CD4-positive, CD25-positive, alpha-beta regulatory T cell (primary cell): ENCODE results near the gene ZFP92. TPM values are rescaled to one million over a fixed set of nuclear protein-coding genes. Genes with fewer than 3 reads are reported as not detected.
A peak's percentile ranks its signal among the peaks of the same experiment; 100 is the strongest.
"Not testable (repeated sequence)": the region's sequence is repeated elsewhere in the genome, so short reads cannot be mapped to it uniquely, and the experiment has no call there.

Source experiments
- ATAC-seq, 2 donors: fragments of 150-1000 bp; cut with Tn5 transposase; one replicate each; pipeline ENCODE4 v1.10.0; 2021; ENCODE audit warnings: low read depth in 2 of 2, moderate number of reproducible peaks in 2 of 2, moderate library complexity in 1 of 2
- DNase-seq, 3 donors: peaks; one replicate each; pipeline versions ENCODE4 v3.0.0 to v3.0.0-alpha.2; 2012 to 2022; ENCODE audit warnings: mixed read lengths in 1 of 3
- H3K27ac ChIP-seq: one replicate; pipeline ENCODE4 v1.7.0; 2013; ENCODE audit warnings: mild to moderate bottlenecking, low read length; ENCODE audit not compliant: insufficient read depth, poor library complexity, severe bottlenecking
- H3K27me3 ChIP-seq: one replicate; pipeline ENCODE4 v1.7.0; 2013; ENCODE audit warnings: low read length; ENCODE audit not compliant: control insufficient read depth, insufficient read depth
- H3K36me3 ChIP-seq: one replicate; pipeline ENCODE4 v1.7.0; 2013; ENCODE audit warnings: mild to moderate bottlenecking, low read length, moderate library complexity; ENCODE audit not compliant: control insufficient read depth, insufficient read depth
- H3K4me1 ChIP-seq: 2 replicates; pipeline ENCODE4 v1.7.0; 2013; ENCODE audit warnings: mild to moderate bottlenecking, low read length; ENCODE audit not compliant: insufficient read depth, control insufficient read depth, poor library complexity, severe bottlenecking
- H3K4me3 ChIP-seq: one replicate; pipeline ENCODE4 v1.7.0; 2013; ENCODE audit warnings: low read depth, mild to moderate bottlenecking, low read length, moderate library complexity
- H3K9me3 ChIP-seq, 2 experiments: 1 replicate in 1 of 2; 2 replicates in 1 of 2; pipeline ENCODE4 v1.7.0; 2013; ENCODE audit warnings: low read length in 2 of 2, mild to moderate bottlenecking in 1 of 2, moderate library complexity in 1 of 2; ENCODE audit not compliant: control insufficient read depth in 2 of 2
- H3K27ac Mint-ChIP-seq, 3 donors: one replicate each; pipeline ENCODE4 v1.8.0; 2020 to 2022; ENCODE audit warnings: mild to moderate bottlenecking in 3 of 3, mixed read lengths in 3 of 3, moderate library complexity in 2 of 3
- H3K27me3 Mint-ChIP-seq: one replicate; pipeline ENCODE4 v1.8.0; 2022; ENCODE audit warnings: mild to moderate bottlenecking, mixed read lengths
- H3K36me3 Mint-ChIP-seq: one replicate; pipeline ENCODE4 v1.8.0; 2020; ENCODE audit warnings: mixed read lengths
- H3K4me1 Mint-ChIP-seq, 4 donors: one replicate each; pipeline ENCODE4 v1.8.0; 2020 to 2022; ENCODE audit warnings: mixed read lengths in 4 of 4, mild to moderate bottlenecking in 1 of 4
- H3K4me3 Mint-ChIP-seq, 4 donors: one replicate each; pipeline ENCODE4 v1.8.0; 2020 to 2022; ENCODE audit warnings: mild to moderate bottlenecking in 4 of 4, mixed read lengths in 4 of 4, moderate library complexity in 3 of 4
- H3K9me3 Mint-ChIP-seq, 7 donors: one replicate each; pipeline ENCODE4 v1.8.0; 2020 to 2022; ENCODE audit warnings: mixed read lengths in 7 of 7, mild to moderate bottlenecking in 3 of 7, moderate library complexity in 2 of 7
- polyA plus RNA-seq, 4 donors: library from polyadenylated mRNA; unstranded; fragments of 300-500 nt; fragmentation: Illumina TruSeq; gene quantifications; one replicate each; pipeline ENCODE4 v1.2.3, GENCODE V29; 2021
- total RNA-seq: library from RNA; stranded (reverse); gene quantifications from one replicate; pipeline ENCODE4 v1.2.3, GENCODE V29; 2022

The ZFP92 gene
- total and polyA plus RNA-seq, 5 donors from 2014 or later = 0.03 to 0.22 (median 0.10) TPM; not detected in 1

DNA sequence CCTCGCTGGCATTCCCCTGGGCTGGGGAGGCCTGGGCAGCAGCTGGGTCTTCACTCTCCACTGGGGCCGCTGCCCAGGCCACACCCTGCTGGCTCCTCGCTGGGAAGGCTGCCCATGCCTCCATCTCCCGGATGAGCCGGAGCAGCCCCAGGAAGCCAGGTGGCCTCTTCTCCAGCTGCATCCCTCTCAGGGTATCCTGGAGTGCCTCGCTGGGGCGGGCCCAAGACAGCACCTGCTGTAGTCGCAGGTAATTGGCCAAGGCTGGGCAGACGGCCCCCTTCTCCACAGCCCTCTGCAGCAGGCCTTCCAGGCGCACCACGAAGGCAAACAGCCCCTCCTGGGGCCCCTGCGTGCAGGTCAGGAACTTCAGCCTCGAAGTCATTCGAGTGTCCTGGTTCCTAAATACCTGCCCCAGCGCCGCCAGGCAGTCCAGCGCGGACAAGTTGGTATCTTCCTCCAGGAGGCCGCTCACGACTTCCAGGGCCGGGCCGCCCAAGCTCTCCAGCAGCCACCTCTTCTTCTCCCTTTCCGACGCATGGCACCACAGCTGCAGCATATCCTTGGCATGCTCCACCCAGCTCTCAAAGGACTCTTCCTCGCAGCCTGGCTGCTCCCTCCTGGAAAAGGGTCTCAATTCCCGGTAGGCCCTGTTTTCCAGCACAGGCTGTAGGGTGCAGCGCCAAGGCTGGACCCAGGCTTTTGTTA lies 13.9 kb upstream of the ZFP92 start:
- Mint-ChIP-seq H3K27me3 (peaks cover 5% of the 10 kb centered on the region), H3K4me3 (no peak overlapping the region)
- DNase-seq = no peak

DNA sequence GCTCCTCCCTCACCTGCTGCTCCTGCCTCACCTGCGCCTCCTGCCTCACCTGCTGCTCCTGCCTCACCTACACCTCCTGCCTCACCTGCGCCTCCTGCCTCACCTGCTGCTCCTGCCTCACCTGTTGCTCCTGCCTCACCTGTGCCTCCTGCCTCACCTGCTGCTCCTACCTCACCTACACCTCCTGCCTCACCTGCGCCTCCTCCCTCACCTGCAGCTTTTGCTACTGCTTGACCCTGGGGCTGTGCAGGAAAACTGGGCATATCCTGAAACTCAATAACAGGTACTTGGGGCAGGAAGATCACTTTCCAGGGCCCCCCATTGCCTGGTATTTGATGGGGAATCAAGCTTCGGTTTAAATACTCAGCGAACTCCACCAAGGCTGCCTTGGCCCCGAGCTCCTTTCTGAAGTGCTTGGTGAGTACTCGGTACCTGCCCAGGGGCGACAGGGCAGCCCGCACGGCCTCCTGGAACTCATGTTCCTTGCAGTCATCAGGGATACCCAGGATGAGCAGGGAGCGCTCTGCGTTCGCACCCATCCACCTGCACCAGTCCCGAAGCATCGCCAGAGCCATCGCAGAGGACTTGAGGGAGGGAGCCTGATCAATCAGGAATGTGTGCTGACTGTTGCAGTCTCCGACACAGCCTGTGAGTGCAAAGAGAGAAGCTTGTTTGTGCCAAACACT lies 12.9 kb upstream of the ZFP92 start:
- Histone ChIP-seq H3K4me1 (no peaks in the 10 kb centered on the region), H3K36me3 (no peaks in the 10 kb centered on the region), H3K4me3 (no peak overlapping the region), H3K27ac (no peak overlapping the region), H3K27me3 (no peaks in the 10 kb centered on the region), H3K9me3 (no peaks in the 10 kb centered on the region)
- Mint-ChIP-seq H3K27ac (no peak overlapping the region), H3K36me3 (no peaks in the 10 kb centered on the region), H3K9me3 (peaks cover 0 to 2% (median 0%) of the 10 kb centered on the region in 7 donors), H3K4me3 (no peak overlapping the region), H3K4me1 (peaks cover 0 to 7% (median 0%) of the 10 kb centered on the region in 4 donors), H3K27me3 (peaks cover 5% of the 10 kb centered on the region)
- no peak for ATAC-seq
- no peak for DNase-seq

More for the DNA sequence above, 13.9 kb upstream of the ZFP92 start:
- ATAC-seq = no peak
- peaks cover 0 to 7% (median 0%) of the 10 kb centered on the region in 4 donors for H3K4me1 Mint-ChIP-seq
- H3K27ac Mint-ChIP-seq = no peak overlapping the region
- Histone ChIP-seq H3K27ac (no peak overlapping the region), H3K27me3 (no peaks in the 10 kb centered on the region), H3K36me3 (no peaks in the 10 kb centered on the region), H3K4me1 (no peaks in the 10 kb centered on the region), H3K9me3 (no peaks in the 10 kb centered on the region), H3K4me3 (no peak overlapping the region)
- H3K9me3 Mint-ChIP-seq = peaks cover 0 to 2% (median 0%) of the 10 kb centered on the region in 7 donors
- no peaks in the 10 kb centered on the region for H3K36me3 Mint-ChIP-seq

DNA sequence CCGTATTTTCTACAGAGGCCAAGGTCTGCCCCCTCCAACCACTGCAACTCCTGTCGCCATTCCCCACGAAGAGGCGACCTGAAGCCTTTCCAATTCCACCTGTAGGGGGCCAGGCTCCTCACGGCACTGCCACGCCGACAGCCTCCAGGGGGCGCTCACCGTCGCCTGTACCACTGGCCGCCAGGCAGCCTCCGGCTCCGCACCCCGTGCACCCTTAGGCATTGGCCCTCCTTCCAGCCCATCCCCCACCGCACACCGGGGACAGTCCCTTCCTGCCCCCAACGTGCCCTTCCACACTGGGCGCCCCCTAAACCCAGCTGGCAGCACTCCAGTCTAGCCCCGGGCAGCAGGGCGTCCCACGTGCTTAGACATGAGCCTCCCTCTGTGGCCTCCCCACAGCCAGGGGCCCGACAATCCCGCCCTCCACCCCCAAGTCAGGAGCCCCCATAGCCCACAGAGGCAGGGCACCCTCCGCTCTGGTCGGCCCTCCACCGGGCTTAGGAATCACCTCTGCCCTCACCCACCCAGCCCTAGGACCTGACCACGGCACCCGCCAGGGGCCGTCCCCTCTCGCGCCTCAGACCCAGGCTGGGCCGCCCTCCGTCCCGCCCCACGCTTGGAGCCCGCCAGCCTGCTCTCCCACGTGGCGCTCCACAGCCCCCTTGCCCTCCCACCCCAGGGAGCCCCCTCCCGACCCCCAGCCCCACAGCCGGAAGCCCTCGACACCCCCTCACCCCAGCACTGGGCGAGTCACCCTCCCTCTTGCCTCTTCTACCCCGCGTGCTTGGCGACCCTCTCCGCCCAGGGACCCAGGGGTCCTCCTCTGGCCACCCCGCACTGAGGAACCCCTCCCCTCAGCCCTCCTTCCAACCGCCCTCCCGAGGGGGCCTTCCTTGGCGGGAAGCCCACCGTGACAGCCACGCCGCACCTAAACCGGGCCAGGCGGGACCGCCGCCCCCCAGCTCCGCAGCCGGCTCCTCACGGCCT lies 10.8 kb upstream of the ZFP92 start:
- peaks cover 5% of the 10 kb centered on the region for H3K27me3 Mint-ChIP-seq
- no peaks in the 10 kb centered on the region for H3K27me3 ChIP-seq
- no peak overlapping the region for H3K4me3 Mint-ChIP-seq
- H3K36me3 ChIP-seq = no peaks in the 10 kb centered on the region
- no peaks in the 10 kb centered on the region for H3K4me1 ChIP-seq
- H3K4me3 ChIP-seq = no peak overlapping the region
- H3K9me3 ChIP-seq = no peaks in the 10 kb centered on the region
- DNase-seq (peak in 2 of 3 donors; percentile 20 to 55), ATAC-seq (peak; percentile 46 to 60)
- no peak overlapping the region for H3K27ac ChIP-seq
- peaks cover 0 to 2% (median 0%) of the 10 kb centered on the region in 7 donors for H3K9me3 Mint-ChIP-seq
- H3K4me1 Mint-ChIP-seq = peaks cover 0 to 6% (median 0%) of the 10 kb centered on the region in 4 donors
- no peaks in the 10 kb centered on the region for H3K36me3 Mint-ChIP-seq
- no peak overlapping the region for H3K27ac Mint-ChIP-seq

DNA sequence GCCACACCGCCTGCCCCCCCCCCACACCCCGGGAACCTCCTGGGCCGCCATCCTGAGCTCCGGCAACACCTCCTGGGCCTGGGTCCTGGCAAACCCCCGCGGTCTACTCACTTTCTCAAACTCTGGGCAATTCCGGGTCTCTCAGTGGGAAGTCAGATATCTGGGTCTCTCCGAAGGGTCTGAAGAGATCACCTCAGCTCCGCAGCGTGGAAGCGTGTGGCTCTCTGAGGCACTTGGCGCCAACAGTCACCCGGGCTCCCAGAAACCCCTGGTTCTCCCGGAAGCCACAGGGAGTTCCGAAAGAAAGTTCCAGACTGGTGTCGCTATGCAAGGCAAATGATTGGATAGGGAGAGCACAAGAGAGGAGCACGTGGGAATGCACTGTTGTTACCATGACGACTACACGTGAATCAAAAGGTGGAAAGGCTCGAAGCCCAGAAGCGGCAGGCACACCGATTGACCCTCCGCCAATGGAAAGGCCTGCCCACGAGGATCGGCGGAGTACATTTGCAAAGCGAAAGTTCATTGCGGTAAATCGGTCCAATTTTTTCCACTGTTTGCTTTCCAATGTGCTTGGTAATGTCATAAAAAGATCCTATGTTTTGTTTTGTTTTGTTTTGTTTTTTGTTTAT lies 10.0 kb upstream of the ZFP92 start, which contains the start of gene PNMA6E:
Gene PNMA6E (minus strand): TSS at position 218 of the 632 bp plus-strand sequence. CDS start 2,501 bp downstream, outside the sequence.
- no peak for DNase-seq
- Mint-ChIP-seq H3K36me3 (no peaks in the 10 kb centered on the region), H3K9me3 (peaks cover 0 to 1% (median 0%) of the 10 kb centered on the region in 7 donors), H3K27ac (no peak within 1 kb of the TSS), H3K4me3 (no peak within 1 kb of the TSS), H3K4me1 (peaks cover 0 to 2% (median 0%) of the 10 kb centered on the region in 4 donors), H3K27me3 (peaks cover 5% of the 10 kb centered on the region)
- Histone ChIP-seq H3K9me3 (no peaks in the 10 kb centered on the region), H3K27me3 (no peaks in the 10 kb centered on the region), H3K36me3 (no peaks in the 10 kb centered on the region), H3K4me3 (no peak within 1 kb of the TSS), H3K27ac (no peak within 1 kb of the TSS), H3K4me1 (no peaks in the 10 kb centered on the region)
- no peak for ATAC-seq

DNA sequence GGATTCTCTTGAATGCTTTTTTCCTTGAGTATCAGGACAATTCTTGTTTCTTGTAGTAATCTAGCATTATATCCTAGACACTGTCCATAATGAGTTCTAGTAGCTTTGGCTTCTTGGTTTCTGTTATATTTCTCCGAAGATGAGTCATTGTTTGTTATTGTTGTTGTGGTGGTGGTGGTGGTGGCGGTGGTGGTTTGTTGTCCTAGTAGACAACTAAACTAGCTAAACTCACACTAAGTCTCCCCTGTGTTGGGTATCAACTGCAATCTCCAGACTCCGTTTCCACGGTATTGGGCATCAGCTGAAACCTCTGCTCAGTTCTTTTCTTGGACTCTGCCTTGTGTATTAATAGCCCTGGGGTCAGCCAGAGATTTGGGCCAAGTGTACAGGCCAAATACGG lies 6.9 kb upstream of the ZFP92 start:
- not testable (repeated sequence) for H3K36me3 ChIP-seq, H3K4me1 Mint-ChIP-seq, DNase-seq, H3K27ac ChIP-seq, H3K9me3 ChIP-seq, H3K36me3 Mint-ChIP-seq, H3K27me3 ChIP-seq, H3K27me3 Mint-ChIP-seq, H3K27ac Mint-ChIP-seq, H3K4me1 ChIP-seq, H3K4me3 ChIP-seq, H3K4me3 Mint-ChIP-seq, ATAC-seq, H3K9me3 Mint-ChIP-seq

DNA sequence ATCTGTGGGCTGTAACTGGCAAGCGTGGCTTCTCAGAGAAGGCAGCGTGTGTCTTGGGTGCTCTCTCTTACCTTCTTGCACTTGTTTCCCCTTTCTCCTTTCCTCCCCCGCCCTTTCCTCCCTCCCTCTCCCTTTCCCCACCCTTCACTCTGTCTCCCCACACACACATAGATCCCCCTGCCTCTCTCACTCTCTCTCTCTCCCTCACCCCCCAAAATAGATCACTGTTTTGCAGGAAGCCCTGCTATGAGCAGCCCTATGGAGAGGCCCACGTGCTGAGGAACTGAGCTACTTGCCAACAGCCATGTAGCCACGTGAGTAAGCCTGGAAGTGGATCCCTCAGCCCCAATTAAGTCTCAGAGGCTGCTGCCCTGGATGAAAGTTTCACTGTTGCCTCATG lies 5.8 kb upstream of the ZFP92 start:
- Histone ChIP-seq H3K9me3 (no peaks in the 10 kb centered on the region), H3K36me3 (no peaks in the 10 kb centered on the region), H3K4me1 (no peaks in the 10 kb centered on the region), H3K4me3 (no peak overlapping the region), H3K27ac (no peak overlapping the region), H3K27me3 (no peaks in the 10 kb centered on the region)
- H3K27me3 Mint-ChIP-seq = peaks cover 5% of the 10 kb centered on the region
- H3K36me3 Mint-ChIP-seq = no peaks in the 10 kb centered on the region
- H3K4me3 Mint-ChIP-seq = no peak overlapping the region
- H3K9me3 Mint-ChIP-seq = peaks cover 0 to 1% (median 0%) of the 10 kb centered on the region in 7 donors
- H3K4me1 Mint-ChIP-seq = no peaks in the 10 kb centered on the region
- H3K27ac Mint-ChIP-seq = no peak overlapping the region
- ATAC-seq (no peak), DNase-seq (no peak)

DNA sequence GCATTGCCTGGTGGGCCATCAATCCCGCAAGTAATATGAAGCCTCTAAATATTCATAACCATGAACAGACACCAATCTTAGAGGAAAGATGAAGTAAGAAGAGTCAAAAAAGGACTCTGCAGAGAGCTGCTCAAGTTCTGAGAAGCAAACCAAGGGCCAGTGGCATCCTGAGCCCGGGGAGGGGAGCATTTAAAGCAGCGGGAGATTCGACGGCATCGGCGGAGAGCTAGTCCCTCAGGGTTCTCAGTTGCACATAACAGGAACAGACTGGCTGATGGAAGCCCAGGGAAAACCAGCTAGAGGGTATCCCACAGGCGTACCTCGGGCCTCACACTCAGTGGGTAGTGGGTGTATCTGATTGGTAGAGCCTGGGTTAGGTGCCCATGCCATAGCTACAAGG lies 5.3 kb upstream of the ZFP92 start:
- H3K4me3 Mint-ChIP-seq = no peak overlapping the region
- Histone ChIP-seq H3K36me3 (no peaks in the 10 kb centered on the region), H3K9me3 (no peaks in the 10 kb centered on the region), H3K27me3 (no peaks in the 10 kb centered on the region), H3K4me3 (no peak overlapping the region), H3K4me1 (no peaks in the 10 kb centered on the region), H3K27ac (no peak overlapping the region)
- H3K9me3 Mint-ChIP-seq = peaks cover 0 to 1% (median 0%) of the 10 kb centered on the region in 7 donors
- no peak for ATAC-seq
- H3K27ac Mint-ChIP-seq = no peak overlapping the region
- peaks cover 5% of the 10 kb centered on the region for H3K27me3 Mint-ChIP-seq
- DNase-seq = no peak
- H3K4me1 Mint-ChIP-seq = peaks cover 0 to 2% (median 0%) of the 10 kb centered on the region in 4 donors
- H3K36me3 Mint-ChIP-seq = no peaks in the 10 kb centered on the region
